HG03095 (cell line): Measurements from ENCODE around the gene TMED3.
"Not testable (repeated sequence)": the region's sequence is repeated elsewhere in the genome, so short reads cannot be mapped to it uniquely, and the experiment has no call there.

Source experiments
- ATAC-seq: cut with Tn5 transposase; IDR thresholded peaks from one replicate; pipeline ENCODE4 v1.9.1; 2021; ENCODE audit warnings: moderate library complexity; ENCODE audit not compliant: unreplicated experiment

The TMED3 gene

GRCh38 chr15:79315623-79316328, 4.9 kb downstream of the TMED3 start:
- ATAC-seq = no peak

DNA sequence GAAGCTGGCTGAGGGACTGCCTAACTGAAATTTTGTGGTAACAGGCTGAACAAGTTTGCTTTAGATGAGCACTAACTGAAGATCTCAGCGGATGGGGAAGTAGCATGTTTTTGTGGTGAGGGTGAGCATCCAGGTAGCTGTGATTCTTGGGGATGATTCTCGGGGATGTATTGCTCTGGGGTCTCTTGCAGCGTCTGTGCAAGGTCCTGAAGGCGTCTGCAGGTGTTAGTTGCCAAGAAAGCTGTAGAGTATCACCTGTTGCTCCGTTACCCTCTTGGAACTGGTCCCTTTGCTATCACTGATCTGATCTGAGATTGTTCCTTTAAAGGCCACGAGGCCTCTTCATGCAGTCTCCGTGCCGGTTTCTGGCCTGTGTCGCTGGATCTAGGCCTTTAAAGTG, 6.0 kb downstream of the TMED3 start:
- no peak for ATAC-seq

DNA sequence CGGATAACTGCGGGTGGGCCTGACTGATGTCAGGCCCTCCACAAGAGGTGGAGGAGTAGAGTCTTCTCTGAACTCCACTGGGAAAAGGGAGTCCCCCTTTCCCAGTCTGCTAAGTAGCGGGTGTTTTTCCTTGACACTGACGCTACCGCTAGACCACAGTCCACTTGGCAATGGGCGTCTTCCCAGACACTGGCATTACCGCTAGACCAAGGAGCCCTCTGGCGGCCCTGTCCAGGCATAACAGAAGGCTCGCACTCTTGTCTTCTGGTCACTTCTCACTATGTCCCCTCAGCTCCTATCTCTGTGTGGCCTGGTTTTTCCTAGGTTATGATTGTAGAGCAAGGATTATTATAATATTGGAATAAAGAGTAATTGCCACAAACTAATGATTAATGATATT, 9.1 kb downstream of the TMED3 start:
- not testable (repeated sequence) for ATAC-seq

DNA sequence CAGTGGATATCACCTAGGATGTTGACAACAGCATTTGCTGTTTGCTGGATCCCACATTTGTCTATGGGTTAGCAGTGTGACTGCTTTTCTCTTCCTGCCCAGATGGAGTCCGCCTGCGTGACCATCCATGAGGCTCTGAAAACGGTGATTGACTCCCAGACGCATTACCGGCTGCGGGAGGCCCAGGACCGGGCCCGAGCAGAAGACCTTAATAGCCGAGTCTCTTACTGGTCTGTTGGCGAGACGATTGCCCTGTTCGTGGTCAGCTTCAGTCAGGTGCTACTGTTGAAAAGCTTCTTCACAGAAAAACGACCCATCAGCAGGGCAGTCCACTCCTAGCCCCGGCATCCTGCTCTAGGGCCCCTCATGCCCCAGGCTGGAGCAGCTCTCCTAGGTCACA, 11.0 kb downstream of the TMED3 start:
- ATAC-seq = no peak

DNA sequence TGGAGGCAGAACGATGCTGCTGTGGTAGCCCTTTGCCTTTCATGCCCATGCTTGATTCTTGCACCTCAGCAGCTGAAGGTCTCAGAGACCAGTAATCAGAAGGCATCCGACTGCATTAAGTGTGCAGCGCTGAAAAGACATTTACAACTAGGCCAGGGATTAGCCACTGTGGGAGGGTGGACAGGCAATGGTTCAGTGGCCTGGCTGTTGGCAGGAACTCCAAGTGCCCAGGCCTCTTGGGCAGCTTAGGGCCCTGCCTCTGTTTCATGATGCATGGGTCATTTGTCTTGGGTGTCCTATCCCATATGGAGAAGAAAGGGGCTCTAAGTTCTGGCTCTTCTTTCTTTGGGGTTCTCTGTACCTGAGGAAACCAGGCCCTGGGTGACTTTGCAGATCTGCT, 11.4 kb downstream of the TMED3 start:
- no peak for ATAC-seq

DNA sequence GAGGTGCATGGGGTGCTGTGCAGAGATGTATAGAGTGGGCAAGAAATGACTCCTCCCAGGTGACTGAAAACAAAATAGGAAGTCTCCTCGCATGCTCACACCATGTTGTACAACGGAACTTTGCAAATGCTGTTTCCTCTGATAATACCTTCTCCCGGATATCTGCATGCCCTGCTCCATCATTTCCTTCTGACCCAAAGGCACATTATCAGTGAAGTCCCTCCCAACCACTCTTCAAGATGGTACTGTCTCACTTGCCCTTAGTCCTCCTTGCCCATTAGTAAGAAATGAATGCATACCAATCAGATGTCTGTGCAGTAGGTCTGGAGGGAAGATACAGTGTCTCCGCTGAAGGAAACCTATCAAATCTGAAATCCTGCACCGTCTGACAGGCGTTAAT, 12.0 kb downstream of the TMED3 start:
- no peak for ATAC-seq

GRCh38 chr15:79329171-79329611, 18.3 kb downstream of the TMED3 start:
- no peak for ATAC-seq

- no peak for ATAC-seq
Observed at GRCh38 chr15:79332824-79333510, 22.1 kb downstream of the TMED3 start.

DNA sequence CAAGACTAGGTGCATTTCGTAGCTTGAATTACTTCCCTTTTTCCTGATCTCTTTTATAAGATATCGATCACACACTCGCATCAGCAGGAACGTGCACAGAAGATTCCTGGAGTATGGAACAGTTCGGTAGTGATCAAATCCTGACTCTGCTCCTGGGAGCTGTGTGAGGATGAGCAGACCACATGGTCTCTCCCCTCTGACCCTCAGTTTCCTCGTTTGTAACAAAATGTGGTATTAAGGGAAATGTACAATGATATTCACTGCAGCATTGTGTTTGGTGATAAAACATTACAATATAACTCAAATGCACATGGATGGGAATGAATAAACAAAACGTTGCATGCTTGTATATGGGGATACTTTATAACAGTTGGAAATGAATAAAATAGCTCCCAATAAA, 26.7 kb downstream of the TMED3 start:
- ATAC-seq = no peak

- ATAC-seq = no peak
Observed at GRCh38 chr15:79339588-79340314, 28.8 kb downstream of the TMED3 start.

- no peak for ATAC-seq
Observed at GRCh38 chr15:79340315-79340602, 29.3 kb downstream of the TMED3 start.

DNA sequence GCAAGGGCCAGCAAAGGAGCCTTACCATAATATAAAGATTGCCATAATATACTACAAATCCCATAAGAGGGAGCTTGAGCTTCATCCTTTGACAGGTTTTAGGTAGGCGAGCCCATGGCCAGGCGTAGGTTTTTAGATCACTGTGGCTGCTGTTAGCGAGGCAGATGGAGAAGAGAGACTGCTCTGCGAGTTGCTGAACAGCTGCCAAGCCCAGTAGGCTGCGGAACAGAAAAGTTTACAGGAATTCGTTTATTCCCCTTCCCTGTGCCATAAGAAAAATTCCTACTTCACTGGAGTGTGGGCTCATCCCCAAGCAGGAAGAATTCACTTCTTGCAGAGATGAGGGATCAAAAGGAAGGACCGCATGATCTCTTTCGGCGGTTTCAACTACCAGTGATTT, 30.5 kb downstream of the TMED3 start:
- no peak for ATAC-seq

DNA sequence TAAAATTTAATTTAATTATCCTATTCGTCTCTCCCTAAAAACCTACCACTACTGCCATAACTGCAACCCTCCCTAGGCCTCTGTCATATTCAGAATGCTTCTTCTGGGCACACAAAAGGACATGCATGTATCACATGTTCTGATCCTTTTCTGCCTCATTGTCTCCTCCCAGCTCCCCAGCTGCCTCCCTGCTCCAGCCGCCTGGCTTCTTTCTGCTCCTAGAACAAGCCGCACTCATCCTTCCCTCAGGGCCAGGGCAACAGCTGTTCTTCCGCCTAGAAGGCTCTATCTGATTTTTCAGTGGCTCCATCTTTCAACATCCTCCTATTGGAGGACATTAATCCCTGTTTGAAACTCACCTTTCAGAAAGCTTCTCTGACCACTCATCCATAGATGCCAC, 38.6 kb downstream of the TMED3 start:
- ATAC-seq = no peak

DNA sequence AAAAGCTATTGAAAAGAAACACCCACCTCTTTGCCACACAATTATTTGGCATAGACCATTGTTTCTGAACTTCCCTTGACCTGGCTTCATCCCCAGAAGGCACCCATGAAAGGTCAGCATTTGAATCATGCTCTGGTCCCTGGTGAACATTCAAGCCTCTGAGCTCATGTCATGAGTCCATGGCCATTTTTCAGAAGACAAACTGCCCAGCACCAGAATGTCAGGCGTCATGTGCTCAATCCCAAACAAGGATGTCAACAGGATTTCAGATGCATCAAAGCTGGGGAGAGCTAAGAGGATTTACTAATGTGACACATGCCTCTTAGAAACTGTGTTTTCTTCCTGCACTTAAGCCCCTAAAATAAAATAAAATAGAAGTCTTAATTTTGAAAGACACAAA, 41.3 kb downstream of the TMED3 start:
- no peak for ATAC-seq

DNA sequence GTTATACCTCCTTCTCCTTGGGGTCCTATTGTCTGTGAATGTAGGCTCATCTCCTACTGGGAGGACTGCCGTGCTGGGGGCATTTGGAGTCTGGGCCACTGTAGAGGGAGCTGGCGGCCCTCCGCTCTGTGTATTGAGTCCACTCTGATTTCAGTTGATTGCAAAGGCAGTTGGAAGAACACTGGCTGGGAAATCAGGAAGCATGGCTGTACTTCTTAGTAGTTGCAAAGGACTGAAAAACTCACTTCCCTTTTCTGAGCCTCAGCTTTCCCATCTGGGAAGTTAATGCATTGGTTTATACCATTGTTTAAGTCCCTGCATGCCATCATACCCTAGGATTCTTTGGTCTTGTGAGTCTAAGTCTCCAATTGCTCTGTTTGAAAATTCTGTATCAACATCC, 46.7 kb downstream of the TMED3 start:
- no peak for ATAC-seq

DNA sequence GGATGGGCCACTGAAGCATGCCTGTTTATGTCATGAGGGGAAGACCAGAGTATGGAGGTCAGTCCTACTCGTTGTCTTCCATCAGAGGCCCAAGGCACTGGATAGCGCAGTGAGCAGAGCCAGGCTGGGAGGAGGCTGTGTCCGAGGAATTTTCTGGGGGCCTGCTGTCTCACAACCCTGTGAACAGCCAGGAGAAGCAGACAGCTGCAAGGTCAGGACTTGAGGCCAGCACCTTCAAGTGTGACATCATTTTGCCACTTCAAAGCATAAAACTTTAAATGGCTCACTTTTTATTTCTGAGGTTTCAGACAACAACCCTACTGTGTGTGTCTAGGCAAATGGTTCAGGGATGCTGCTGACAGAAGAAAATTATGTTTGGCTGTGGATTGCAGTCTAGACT, 47.2 kb downstream of the TMED3 start:
- ATAC-seq = no peak

GRCh38 chr15:79364571-79365240, 53.8 kb downstream of the TMED3 start:
- ATAC-seq = no peak

- no peak for ATAC-seq
Observed at GRCh38 chr15:79365765-79366164, 54.9 kb downstream of the TMED3 start.

DNA sequence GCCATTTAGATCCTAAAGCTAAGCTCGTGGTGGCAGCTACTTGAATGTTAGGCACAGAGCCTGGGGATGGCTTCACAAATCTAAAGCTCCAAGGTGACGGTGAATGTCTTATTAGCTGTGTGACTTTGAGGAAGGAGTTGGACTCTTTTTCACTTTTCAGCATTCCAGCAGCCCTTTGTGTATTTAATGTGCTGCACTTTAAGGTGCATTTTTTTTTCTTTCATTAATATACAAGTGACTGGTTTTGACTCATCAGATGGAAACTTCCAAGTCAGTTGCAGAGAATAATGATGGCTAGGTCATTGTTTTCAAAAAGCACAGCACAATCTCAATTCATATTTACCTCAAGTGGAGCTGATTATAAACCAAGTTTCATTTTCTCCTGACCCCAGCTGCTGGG, 55.8 kb downstream of the TMED3 start:
- no peak for ATAC-seq

GRCh38 chr15:79370716-79371115, 59.8 kb downstream of the TMED3 start:
- no peak for ATAC-seq

- no peak for ATAC-seq
Observed at GRCh38 chr15:79371591-79371990, 60.7 kb downstream of the TMED3 start.

DNA sequence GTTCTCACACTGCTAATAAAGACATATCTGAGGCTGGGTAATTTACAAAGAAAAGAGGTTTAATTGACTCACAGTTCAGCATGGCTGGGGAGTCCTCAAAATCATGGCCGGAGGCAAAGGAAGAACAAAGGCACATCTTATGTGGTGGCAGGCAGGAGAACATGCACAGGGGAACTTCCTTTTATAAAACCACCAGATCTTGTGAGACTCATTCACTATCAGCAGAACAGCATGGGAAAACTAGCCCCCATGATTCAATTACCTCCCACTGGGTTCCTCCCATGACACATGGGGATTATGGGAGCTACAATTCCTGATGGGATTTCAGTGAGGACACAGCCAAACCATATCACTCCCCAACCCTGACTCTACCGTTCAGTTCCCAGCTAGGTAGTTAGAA, 61.5 kb downstream of the TMED3 start:
- no peak for ATAC-seq
